ENCODE results near the gene STT3A. TPM values are rescaled to one million over a fixed set of nuclear protein-coding genes. Genes with fewer than 3 reads are reported as not detected.

STT3A gene
- total RNA-seq, 4 donors from 2014 or later = 31.5 to 34.6 (median 32.9) TPM

DNA sequence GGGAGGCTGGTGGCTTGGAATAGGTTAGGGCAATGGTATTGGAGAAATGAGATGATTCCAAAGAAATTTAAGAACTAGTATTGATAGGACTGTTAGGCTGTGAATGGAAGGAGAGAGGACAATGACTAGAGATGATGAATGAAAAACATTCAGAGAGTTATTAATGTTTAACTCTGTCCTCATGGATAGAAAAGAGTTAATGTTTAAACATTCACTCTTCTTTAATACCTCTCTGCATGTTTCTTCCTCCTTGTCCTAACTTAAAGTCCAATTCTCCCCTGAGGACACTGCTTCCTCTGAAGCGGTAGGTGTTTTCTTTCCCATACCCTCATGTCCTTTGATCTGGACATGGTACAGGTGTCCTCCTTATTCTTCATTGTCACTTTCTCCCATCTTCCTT lies 45.7 kb downstream of the STT3A start:
- Histone ChIP-seq H3K9me3 (no peaks in the 10 kb centered on the region), H3K4me3 (no peak overlapping the region), H3K4me1 (no peaks in the 10 kb centered on the region), H3K36me3 (no peaks in the 10 kb centered on the region), H3K27ac (no peak overlapping the region), H3K27me3 (no peaks in the 10 kb centered on the region)
- DNase-seq (no peak), ATAC-seq (no peak)
- intact Hi-C loops (cut with DNase I; ENCODE audit: low total_unique reads) (no loop called here), in situ Hi-C loops (cut with MboI; ENCODE audit: low sequenced_read_pairs in 4 of 4) (no loop called here)
- no peak for TF ChIP-seq POLR2A (IDR thresholded peaks at IDR 0.05)
- TF ChIP-seq, protein P1, sequence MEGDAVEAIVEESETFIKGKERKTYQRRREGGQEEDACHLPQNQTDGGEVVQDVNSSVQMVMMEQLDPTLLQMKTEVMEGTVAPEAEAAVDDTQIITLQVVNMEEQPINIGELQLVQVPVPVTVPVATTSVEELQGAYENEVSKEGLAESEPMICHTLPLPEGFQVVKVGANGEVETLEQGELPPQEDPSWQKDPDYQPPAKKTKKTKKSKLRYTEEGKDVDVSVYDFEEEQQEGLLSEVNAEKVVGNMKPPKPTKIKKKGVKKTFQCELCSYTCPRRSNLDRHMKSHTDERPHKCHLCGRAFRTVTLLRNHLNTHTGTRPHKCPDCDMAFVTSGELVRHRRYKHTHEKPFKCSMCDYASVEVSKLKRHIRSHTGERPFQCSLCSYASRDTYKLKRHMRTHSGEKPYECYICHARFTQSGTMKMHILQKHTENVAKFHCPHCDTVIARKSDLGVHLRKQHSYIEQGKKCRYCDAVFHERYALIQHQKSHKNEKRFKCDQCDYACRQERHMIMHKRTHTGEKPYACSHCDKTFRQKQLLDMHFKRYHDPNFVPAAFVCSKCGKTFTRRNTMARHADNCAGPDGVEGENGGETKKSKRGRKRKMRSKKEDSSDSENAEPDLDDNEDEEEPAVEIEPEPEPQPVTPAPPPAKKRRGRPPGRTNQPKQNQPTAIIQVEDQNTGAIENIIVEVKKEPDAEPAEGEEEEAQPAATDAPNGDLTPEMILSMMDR (IDR thresholded peaks at IDR 0.05 in 4 of 5, conservative IDR thresholded peaks at IDR 0.05 in 1 of 5) = no peak

DNA sequence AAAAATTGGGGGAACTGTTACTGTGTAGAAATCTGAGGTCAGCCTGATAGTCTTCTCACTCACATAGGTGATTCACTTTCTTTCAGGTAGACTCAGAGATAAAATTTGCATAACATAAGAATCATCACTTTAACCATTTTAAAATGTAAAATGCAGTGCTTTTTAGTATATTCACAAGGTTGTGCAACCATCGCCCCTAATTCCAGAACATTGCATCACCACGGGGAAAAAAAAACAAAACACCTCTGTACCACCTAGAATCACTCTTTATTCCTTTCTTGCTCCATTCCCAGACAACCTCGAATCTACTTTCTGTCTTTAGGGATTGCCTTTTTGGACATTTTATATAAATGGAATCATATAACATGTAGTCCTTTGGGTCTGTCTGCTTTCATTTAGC lies 53.2 kb downstream of the STT3A start:
- TF ChIP-seq POLR2A (IDR thresholded peaks at IDR 0.05) = no peak
- H3K27ac ChIP-seq = no peak overlapping the region
- no peaks in the 10 kb centered on the region for H3K9me3 ChIP-seq
- intact Hi-C loops (cut with DNase I; ENCODE audit: low total_unique reads) (no loop called here), in situ Hi-C loops (cut with MboI; ENCODE audit: low sequenced_read_pairs in 4 of 4) (no loop called here)
- H3K36me3 ChIP-seq = no peaks in the 10 kb centered on the region
- DNase-seq = no peak
- no peak overlapping the region for H3K4me3 ChIP-seq
- H3K4me1 ChIP-seq = no peaks in the 10 kb centered on the region
- no peak for ATAC-seq
- no peaks in the 10 kb centered on the region for H3K27me3 ChIP-seq

DNA sequence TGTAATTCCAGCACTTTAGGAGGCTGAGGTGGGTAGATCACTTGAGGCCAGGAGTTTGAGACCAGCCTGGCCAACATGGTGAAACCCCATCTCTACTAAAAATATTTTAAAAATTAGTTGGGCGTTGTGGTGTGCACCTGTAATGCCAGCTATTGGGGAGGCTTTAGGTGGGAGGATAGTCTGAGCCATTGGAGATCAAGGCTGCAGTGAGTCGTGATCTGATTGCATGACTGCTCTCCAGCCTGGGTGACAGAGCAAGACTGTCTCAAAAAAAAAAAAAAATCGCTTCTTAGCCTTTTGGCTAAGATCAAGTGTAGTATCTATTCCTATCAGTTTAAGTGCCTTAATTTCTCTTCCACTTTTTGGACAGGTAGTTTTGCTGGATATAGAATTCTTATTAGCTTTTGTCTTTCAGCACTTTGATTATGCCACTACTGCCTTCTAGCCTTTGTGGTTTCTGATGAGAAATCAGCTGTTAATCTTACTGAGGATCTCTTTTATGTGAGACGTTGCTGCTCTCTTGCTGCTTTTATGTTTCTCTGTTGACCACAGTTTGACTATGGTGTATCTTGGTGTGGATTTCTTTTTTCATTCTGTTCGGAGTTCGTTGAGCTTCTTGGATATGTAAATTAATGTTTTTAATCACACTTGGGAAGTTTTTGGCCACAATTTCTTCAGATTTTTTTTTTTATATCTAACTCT lies 57.0 kb downstream of the STT3A start:
- Histone ChIP-seq H3K4me3 (no peak overlapping the region), H3K27me3 (no peaks in the 10 kb centered on the region), H3K36me3 (no peaks in the 10 kb centered on the region), H3K27ac (no peak overlapping the region), H3K9me3 (no peaks in the 10 kb centered on the region), H3K4me1 (no peaks in the 10 kb centered on the region)
- DNase-seq (no peak), ATAC-seq (no peak)
- intact Hi-C loops (cut with DNase I; ENCODE audit: low total_unique reads) (no loop called here), in situ Hi-C loops (cut with MboI; ENCODE audit: low sequenced_read_pairs in 4 of 4) (no loop called here)
- TF ChIP-seq POLR2A (IDR thresholded peaks at IDR 0.05) = no peak
- TF ChIP-seq, protein P1 (IDR thresholded peaks at IDR 0.05 in 4 of 5, conservative IDR thresholded peaks at IDR 0.05 in 1 of 5) = no peak

DNA sequence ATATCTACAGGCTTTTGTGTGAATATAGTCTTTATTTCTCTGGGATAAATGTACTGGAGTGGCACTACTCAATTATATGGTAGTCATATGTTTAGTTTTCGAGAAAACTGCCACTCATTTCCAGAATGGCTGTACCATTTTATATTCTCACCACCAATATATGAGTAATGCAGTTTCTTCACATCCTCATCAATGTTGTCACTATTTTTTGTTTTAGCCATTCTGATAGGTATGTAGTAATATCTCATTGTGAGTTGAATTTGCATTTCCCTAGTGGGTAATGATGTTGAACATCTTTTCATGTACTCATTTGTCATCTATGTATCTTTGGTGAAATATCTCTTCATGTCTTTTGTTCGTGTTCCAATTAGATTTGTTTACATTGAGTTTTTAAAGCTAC lies 70.0 kb downstream of the STT3A start:
- in situ Hi-C loops (cut with MboI; ENCODE audit: low sequenced_read_pairs in 4 of 4) = no loop called here
- no peaks in the 10 kb centered on the region for H3K36me3 ChIP-seq
- no peak for TF ChIP-seq POLR2A (IDR thresholded peaks at IDR 0.05)
- TF ChIP-seq, protein P1 (IDR thresholded peaks at IDR 0.05 in 4 of 5, conservative IDR thresholded peaks at IDR 0.05 in 1 of 5) = no peak
- peaks cover 0 to 4% (median 0%) of the 10 kb centered on the region in 3 donors for H3K9me3 ChIP-seq
- H3K27me3 ChIP-seq = no peaks in the 10 kb centered on the region
- DNase-seq (no peak), ATAC-seq (no peak)
- intact Hi-C loops (cut with DNase I; ENCODE audit: low total_unique reads) = no loop called here
- H3K4me1 ChIP-seq = no peaks in the 10 kb centered on the region
- no peak overlapping the region for H3K27ac ChIP-seq
- no peak overlapping the region for H3K4me3 ChIP-seq

DNA sequence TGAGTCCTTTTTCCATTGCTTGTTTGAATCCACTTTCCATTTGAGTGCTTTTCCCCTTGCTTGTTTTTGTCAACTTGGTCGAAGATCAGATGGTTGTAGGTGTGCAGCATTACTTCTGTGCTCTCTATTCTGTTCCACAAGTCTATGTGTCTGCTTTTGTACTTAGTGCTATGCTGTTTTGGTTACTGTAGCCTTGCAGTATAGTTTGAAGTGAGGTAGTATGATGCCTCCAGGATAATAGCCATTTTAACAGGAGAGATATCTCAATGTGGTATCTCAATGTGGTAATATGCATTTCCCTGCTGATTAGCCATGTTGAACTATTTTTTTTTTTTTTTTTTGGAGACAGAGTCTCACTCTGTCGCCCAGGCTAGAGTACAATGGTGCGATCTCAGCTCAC lies 71.3 kb downstream of the STT3A start:
- no peaks in the 10 kb centered on the region for H3K27me3 ChIP-seq
- H3K9me3 ChIP-seq = peaks cover 0 to 4% (median 0%) of the 10 kb centered on the region in 3 donors
- TF ChIP-seq, protein P1 (IDR thresholded peaks at IDR 0.05 in 4 of 5, conservative IDR thresholded peaks at IDR 0.05 in 1 of 5) = no peak
- TF ChIP-seq POLR2A (IDR thresholded peaks at IDR 0.05) = no peak
- DNase-seq (no peak), ATAC-seq (no peak)
- intact Hi-C loops (cut with DNase I; ENCODE audit: low total_unique reads) = no loop called here
- H3K27ac ChIP-seq = no peak overlapping the region
- in situ Hi-C loops (cut with MboI; ENCODE audit: low sequenced_read_pairs in 4 of 4) = no loop called here
- H3K4me1 ChIP-seq = no peaks in the 10 kb centered on the region
- H3K36me3 ChIP-seq = no peaks in the 10 kb centered on the region
- no peak overlapping the region for H3K4me3 ChIP-seq

All from gastrocnemius medialis (tissue), 4 donors.